Endothelial cell of umbilical vein (primary cell): ENCODE results near the gene TMEM139. TPM values are rescaled to one million over a fixed set of nuclear protein-coding genes. Genes with fewer than 3 reads are reported as not detected.

ENCODE experiments used
- BruUV-seq: library from RNA; stranded (reverse); fragments of 400-500 nt; replicated peaks from 2 replicates; lab custom pipeline; 2021; lab: Mats Ljungman, UMichigan
- CTCF ChIA-PET: fragments of 300-600, 350-600 bp; sonication (Branson Sonifier 250); formaldehyde crosslinking; loops from one replicate; lab custom pipeline; 2021; ENCODE audit warnings: antibody characterized with exemption, inconsistent platforms; lab: Charles Lee
- POLR2A ChIA-PET: fragments of 300-600, 350-600 bp; sonication (Branson Sonifier 250); formaldehyde crosslinking; loops from one replicate; lab custom pipeline; 2021; ENCODE audit warnings: antibody characterized with exemption, inconsistent platforms; lab: Charles Lee
- DNase-seq: peaks from one replicate; pipeline ENCODE4 v3.0.0-alpha.2; 2011; ENCODE audit warnings: low read depth, low spot score
- FAIRE-seq: peaks from 2 replicates; lab custom pipeline; 2011; peaks lifted over from hg19 to GRCh38; lab: Jason Lieb, UNC
- H2AFZ ChIP-seq: 2 replicates; pipeline ENCODE4 v1.6.0; 2012; ENCODE audit warnings: low read depth, low read length, control low read depth, inconsistent platforms
- H3K27ac ChIP-seq: 2 replicates; pipeline ENCODE4 v1.5.1; 2011; ENCODE audit warnings: low read depth, mild to moderate bottlenecking, control low read depth, low read length, moderate library complexity; ENCODE audit not compliant: insufficient read depth
- H3K27me3 ChIP-seq, 2 experiments: 2 replicates each; pipeline versions ENCODE4 v1.6.0 to v1.6.1; 2011; ENCODE audit warnings: low read length in 2 of 2, mixed read lengths in 1 of 2; ENCODE audit not compliant: control insufficient read depth in 2 of 2, insufficient read depth in 2 of 2
- H3K36me3 ChIP-seq, 2 experiments: 2 replicates in 1 of 2; 3 replicates in 1 of 2; pipeline ENCODE4 v1.5.1; 2011; ENCODE audit warnings: low read length in 2 of 2, mild to moderate bottlenecking in 1 of 2, moderate library complexity in 1 of 2; ENCODE audit not compliant: control insufficient read depth in 2 of 2, insufficient read depth in 2 of 2; ENCODE audit errors: extremely low read depth in 1 of 2
- H3K4me1 ChIP-seq: 3 replicates; pipeline ENCODE4 v1.5.1; 2011; ENCODE audit warnings: mild to moderate bottlenecking, low read length; ENCODE audit not compliant: control insufficient read depth, insufficient read depth; ENCODE audit errors: extremely low read depth
- H3K4me2 ChIP-seq: 2 replicates; pipeline ENCODE4 v1.6.1; 2011; ENCODE audit warnings: low read length, control low read depth, mixed read lengths; ENCODE audit not compliant: insufficient read depth
- H3K4me3 ChIP-seq, 3 experiments: fragments of 200-600 bp in 1 of 3; sonication (generic), shearing (Covaris generic) in 1 of 3; replicated peaks in 1 of 3; 2 replicates each; pipeline ENCODE4 v1.5.1; 2011 to 2016; ENCODE audit warnings: control low read depth in 3 of 3, low read length in 3 of 3, mild to moderate bottlenecking in 2 of 3, inconsistent platforms in 1 of 3, low read depth in 1 of 3, moderate library complexity in 1 of 3; ENCODE audit not compliant: insufficient read depth in 1 of 3
- H3K79me2 ChIP-seq: 2 replicates; pipeline ENCODE4 v1.6.0; 2012; ENCODE audit warnings: low read length, inconsistent platforms; ENCODE audit not compliant: control insufficient read depth, insufficient read depth
- H3K9ac ChIP-seq: replicated peaks from 2 replicates; pipeline ENCODE3; 2011; ENCODE audit warnings: low read length, control low read depth; ENCODE audit not compliant: insufficient read depth; ENCODE audit errors: extremely low read depth
- H3K9me1 ChIP-seq: replicated peaks from 3 replicates; pipeline ENCODE4 v1.6.0; 2011; ENCODE audit warnings: mild to moderate bottlenecking, low read length; ENCODE audit not compliant: control insufficient read depth, insufficient read depth; ENCODE audit errors: extremely low read depth
- H3K9me3 ChIP-seq: replicated peaks from 2 replicates; pipeline ENCODE4 v1.5.1; 2012; ENCODE audit warnings: low read length, inconsistent platforms; ENCODE audit not compliant: control insufficient read depth, insufficient read depth
- H4K20me1 ChIP-seq: replicated peaks from 2 replicates; pipeline ENCODE3; 2011; ENCODE audit warnings: mild to moderate bottlenecking, low read length; ENCODE audit not compliant: control insufficient read depth, insufficient read depth; ENCODE audit errors: extremely low read depth
- EZH2 ChIP-seq: IDR thresholded peaks from 2 replicates; pipeline ENCODE4 v1.6.1; 2012; ENCODE audit warnings: borderline replicate concordance, low read depth, mild to moderate bottlenecking, moderate library complexity, low read length, inconsistent platforms; ENCODE audit not compliant: severe bottlenecking
- JUN ChIP-seq: IDR thresholded peaks from 2 replicates; pipeline ENCODE4 v1.6.1; 2011; ENCODE audit warnings: borderline replicate concordance, low read depth; ENCODE audit not compliant: insufficient read length, insufficient read depth
- POLR2A ChIP-seq: IDR thresholded peaks from 2 replicates; pipeline ENCODE4 v1.6.1; 2012; ENCODE audit warnings: low read depth, mild to moderate bottlenecking, control low read depth, low read length
- POLR2AphosphoS5 ChIP-seq: IDR thresholded peaks from 2 replicates; pipeline ENCODE4 v1.6.1; 2012; ENCODE audit warnings: low read depth, mild to moderate bottlenecking, control low read depth, low read length, moderate library complexity; ENCODE audit not compliant: insufficient read depth
- dilution Hi-C: fragments of 300-500 bp; cut with MboI; formaldehyde crosslinking; loops from one replicate; pipeline ENCODE4 v1.15.0; 2019; ENCODE audit warnings: low sequenced_read_pairs; ENCODE audit not compliant: extremely low pct_ligation_motif_present
- intact Hi-C: fragments of 100-400 bp; cut with micrococcal nuclease; formaldehyde crosslinking; loops from one replicate; pipeline ENCODE4 v1.10.0; 2022
- polyA plus RNA-seq, 4 experiments: library from polyadenylated mRNA; depleted of rRNA in 3 of 4; stranded (reverse) in 3 of 4; unstranded in 1 of 4; fragments of >200 nt; gene quantifications; 2 replicates each; pipeline versions ENCODE4 v1.2.1 to v1.2.3, GENCODE V29; 2011 to 2012; ENCODE audit warnings: missing spikeins in 1 of 4
- total RNA-seq: library from RNA; stranded (reverse); gene quantifications from 2 replicates; pipeline ENCODE4 v1.2.3, GENCODE V29; 2021
- TF ChIP-seq, protein P1 (sequence below): IDR thresholded peaks from 2 replicates; pipeline ENCODE4 v1.6.1; 2011; ENCODE audit not compliant: insufficient read depth, insufficient read length
- TF ChIP-seq, protein P2 (sequence below), 2 donors: IDR thresholded peaks; 1 replicate in 1 of 2; 2 replicates in 1 of 2; pipeline ENCODE4 v1.5.1; 2011; ENCODE audit warnings: low read length in 2 of 2, mild to moderate bottlenecking in 2 of 2, moderate library complexity in 2 of 2, control low read depth in 1 of 2, inconsistent platforms in 1 of 2, low read depth in 1 of 2; ENCODE audit not compliant: insufficient read depth in 1 of 2; ENCODE audit errors: extremely low read depth in 1 of 2

TMEM139 gene
- total and polyA plus RNA-seq, 2 donors (not counting 3 experiments of a cell fraction or from before 2014, with no cell fraction given), result 0.37 TPM; not detected in 1

DNA sequence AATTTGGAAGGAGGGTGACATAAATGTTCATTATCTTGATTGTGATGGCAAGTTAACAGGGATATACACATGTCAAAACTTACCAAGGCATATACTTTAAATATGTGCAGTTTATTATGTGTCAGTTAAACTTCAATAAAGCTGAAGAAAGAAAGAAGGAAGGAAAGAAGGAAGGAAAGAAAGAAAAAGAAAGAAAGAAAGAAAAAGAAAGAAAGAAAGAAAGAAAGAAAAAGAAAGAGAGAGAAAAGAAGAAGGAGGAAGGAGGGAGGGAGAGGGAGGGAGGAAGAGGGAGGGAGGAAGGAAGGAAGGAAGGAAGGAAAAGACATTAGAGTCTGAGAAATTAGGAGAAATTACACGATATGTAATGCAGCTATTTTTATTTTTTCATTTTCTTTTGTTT lies 37.4 kb upstream of the TMEM139 start:
- POLR2A ChIA-PET, result no interaction called here
- no peaks in the 10 kb centered on the region for H3K79me2 ChIP-seq
- H3K36me3 ChIP-seq, result no peaks in the 10 kb centered on the region
- peaks cover 0 to 5% of the 10 kb centered on the region in 2 experiments for H3K27me3 ChIP-seq
- H2AFZ ChIP-seq, result no peak overlapping the region
- no peak overlapping the region for H3K4me3 ChIP-seq
- H3K4me2 ChIP-seq, result no peak overlapping the region
- intact Hi-C loops (no loop called here), dilution Hi-C loops (no loop called here)
- no peak overlapping the region for H3K9ac ChIP-seq
- CTCF ChIA-PET, result interaction anchor here (1.0 to 1.2 kb wide), 4 partner anchors 16 to 59 kb away, joined by 3 to 4 read pairs (median 3); partner anchors contain the start of gene GSTK1
- H3K4me1 ChIP-seq, result peaks cover 6% of the 10 kb centered on the region
- no peaks in the 10 kb centered on the region for H4K20me1 ChIP-seq
- TF ChIP-seq EZH2 (no peak), POLR2A (no peak), JUN (no peak), POLR2AphosphoS5 (no peak)
- TF ChIP-seq, protein P1, sequence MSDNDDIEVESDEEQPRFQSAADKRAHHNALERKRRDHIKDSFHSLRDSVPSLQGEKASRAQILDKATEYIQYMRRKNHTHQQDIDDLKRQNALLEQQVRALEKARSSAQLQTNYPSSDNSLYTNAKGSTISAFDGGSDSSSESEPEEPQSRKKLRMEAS, result no peak
- TF ChIP-seq, protein P2, sequence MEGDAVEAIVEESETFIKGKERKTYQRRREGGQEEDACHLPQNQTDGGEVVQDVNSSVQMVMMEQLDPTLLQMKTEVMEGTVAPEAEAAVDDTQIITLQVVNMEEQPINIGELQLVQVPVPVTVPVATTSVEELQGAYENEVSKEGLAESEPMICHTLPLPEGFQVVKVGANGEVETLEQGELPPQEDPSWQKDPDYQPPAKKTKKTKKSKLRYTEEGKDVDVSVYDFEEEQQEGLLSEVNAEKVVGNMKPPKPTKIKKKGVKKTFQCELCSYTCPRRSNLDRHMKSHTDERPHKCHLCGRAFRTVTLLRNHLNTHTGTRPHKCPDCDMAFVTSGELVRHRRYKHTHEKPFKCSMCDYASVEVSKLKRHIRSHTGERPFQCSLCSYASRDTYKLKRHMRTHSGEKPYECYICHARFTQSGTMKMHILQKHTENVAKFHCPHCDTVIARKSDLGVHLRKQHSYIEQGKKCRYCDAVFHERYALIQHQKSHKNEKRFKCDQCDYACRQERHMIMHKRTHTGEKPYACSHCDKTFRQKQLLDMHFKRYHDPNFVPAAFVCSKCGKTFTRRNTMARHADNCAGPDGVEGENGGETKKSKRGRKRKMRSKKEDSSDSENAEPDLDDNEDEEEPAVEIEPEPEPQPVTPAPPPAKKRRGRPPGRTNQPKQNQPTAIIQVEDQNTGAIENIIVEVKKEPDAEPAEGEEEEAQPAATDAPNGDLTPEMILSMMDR (IDR thresholded peaks at IDR 0.05; ENCODE audit: extremely low read depth in 1 of 2, insufficient read depth in 1 of 2, low read depth in 1 of 2, low read length in 2 of 2), result no peak
- H3K9me1 ChIP-seq, result no peaks in the 10 kb centered on the region
- no peaks in the 10 kb centered on the region for H3K9me3 ChIP-seq
- H3K27ac ChIP-seq, result no peak overlapping the region
- no peak for FAIRE-seq
- no TSS peak for BruUV-seq
- no peak for DNase-seq
